Astrocyte (in vitro differentiated cells and primary cell): ENCODE results near the gene ENO2.

ENCODE experiments used
- CTCF ChIP-seq: IDR thresholded peaks from 2 replicates; pipeline ENCODE4 v1.5.1; 2011; ENCODE audit warnings: low read depth, mild to moderate bottlenecking, inconsistent platforms, low read length, moderate library complexity; ENCODE audit not compliant: insufficient read depth
- EZH2 ChIP-seq: IDR thresholded peaks from 2 replicates; pipeline ENCODE4 v1.6.1; 2012; ENCODE audit warnings: mild to moderate bottlenecking, low read length, inconsistent platforms; ENCODE audit not compliant: insufficient read depth

GRCh38 chr12:6964605-6965025 lies 50.2 kb downstream of the ENO2 start:
- TF ChIP-seq CTCF (no peak), EZH2 (no peak)
